ENCODE data around the gene TEX19. TPM values are rescaled to one million over a fixed set of nuclear protein-coding genes. Genes with fewer than 3 reads are reported as not detected.

TEX19 gene
- total and polyA plus RNA-seq, 2 of the 4 experiments (the other 2 are of a cell fraction) = under 0.01 to 0.03 TPM

- no peak overlapping the region for H2BK15ac ChIP-seq (ENCODE audit: low read depth, low read length)
- in situ Hi-C loops (cut with MboI; ENCODE audit: low sequenced_read_pairs) (no loop called here), dilution Hi-C loops (cut with HindIII; ENCODE audit: low sequenced_read_pairs, unreplicated experiment) (no loop called here), intact Hi-C loops (cut with micrococcal nuclease) (no loop called here)
- WGBS, 2 experiments (ENCODE audit: extremely low coverage in 2 of 2, insufficient read length in 1 of 2) = 95% methylated on average over 75 of the region's 76 CpGs; no CpG with 5 or more reads in 1 of the 2 experiments
- H3K9me3 ChIP-seq (ENCODE audit: control insufficient read depth, insufficient read depth, low read length) = no peaks in the 10 kb centered on the region
- no peak overlapping the region for H2AK5ac ChIP-seq (ENCODE audit: low read depth, low read length)
- H3K9ac ChIP-seq (ENCODE audit: low read depth, low read length) = no peak overlapping the region
- ChIA-PET POLR2A (ENCODE audit: unreplicated experiment) (no interaction called here), CTCF (no interaction called here)
- no peak overlapping the region for H3K18ac ChIP-seq (ENCODE audit: low read depth, low read length)
- BruUV-seq (replicated peaks) = no TSS peak
- no peak overlapping the region for H4K8ac ChIP-seq (ENCODE audit: low read depth in 2 of 2, low read length in 2 of 2)
- no peak overlapping the region for H2BK20ac ChIP-seq (ENCODE audit: low read depth, low read length)
- peaks cover 7% of the 10 kb centered on the region; the same call in 1 of the 2 replicates for H3K9me1 ChIP-seq (ENCODE audit: insufficient read depth, low read length)
- no peak overlapping the region for H2AFZ ChIP-seq (replicated peaks; ENCODE audit: low read length, poor library complexity)
- H3K14ac ChIP-seq (replicated peaks; ENCODE audit: low read depth, low read length) = no peak overlapping the region; the same call in 1 of the 2 replicates
- H3K56ac ChIP-seq (ENCODE audit: extremely low read depth, insufficient read depth, low read length) = no peak overlapping the region
- H4K91ac ChIP-seq (ENCODE audit: insufficient read depth, low read depth, low read length) = no peak overlapping the region
- no peak overlapping the region for H3K4ac ChIP-seq (ENCODE audit: low read depth, low read length)
- H3K4me2 ChIP-seq (ENCODE audit: low read depth, low read length) = no peak overlapping the region
- ATAC-seq (ENCODE audit: low read depth) = no peak
- no peak overlapping the region for H3K27ac ChIP-seq (ENCODE audit: insufficient read depth, low read length)
- H4K5ac ChIP-seq (ENCODE audit: low read depth, low read length) = no peak overlapping the region
- H2AK9ac ChIP-seq (replicated peaks; ENCODE audit: low read depth, low read length, poor library complexity) = no peak overlapping the region
- H4K20me1 ChIP-seq (ENCODE audit: insufficient read depth, low read length) = no peaks in the 10 kb centered on the region; the same call in 1 of the 2 replicates
- no peaks in the 10 kb centered on the region for H3K79me1 ChIP-seq (ENCODE audit: low read depth in 1 of 2, low read length in 2 of 2)
- H2BK120ac ChIP-seq (ENCODE audit: low read depth, low read length) = no peak overlapping the region
- no peak overlapping the region for H3K4me3 ChIP-seq (ENCODE audit: insufficient read depth, low read depth, low read length)
- no peaks in the 10 kb centered on the region for H3K4me1 ChIP-seq (ENCODE audit: control insufficient read depth, insufficient read depth, low read length)
- DNase-seq = no peak
- no peak overlapping the region for H2BK5ac ChIP-seq (ENCODE audit: low read depth, low read length, poor library complexity, severe bottlenecking)
- H3K27me3 ChIP-seq (ENCODE audit: control insufficient read depth, insufficient read depth, low read length) = peaks cover 30% of the 10 kb centered on the region
- H3K23ac ChIP-seq (ENCODE audit: low read depth, low read length) = no peak overlapping the region
- H3K36me3 ChIP-seq (ENCODE audit: control insufficient read depth, insufficient read depth, low read length) = no peaks in the 10 kb centered on the region
- TF ChIP-seq MAZ (IDR thresholded peaks at IDR 0.05; ENCODE audit: borderline replicate concordance, low read depth, low read length) = no peak
- no peak for TF ChIP-seq NFE2L2 (IDR thresholded peaks at IDR 0.05; ENCODE audit: low read depth, low read length)
- TF ChIP-seq CHD1 (IDR thresholded peaks at IDR 0.05; ENCODE audit: low read depth, low read length) = no peak
- no peak for TF ChIP-seq BHLHE40 (IDR thresholded peaks at IDR 0.05; ENCODE audit: low read depth, low read length)
- TF ChIP-seq POLR2A (IDR thresholded peaks at IDR 0.05; ENCODE audit: low read depth, low read length) = no peak
- TF ChIP-seq MXI1 (IDR thresholded peaks at IDR 0.05; ENCODE audit: borderline replicate concordance, low read depth, low read length) = no peak
- no peak for TF ChIP-seq MAFK (IDR thresholded peaks at IDR 0.05; ENCODE audit: low read depth, low read length)
- no peak for TF ChIP-seq ELK1 (IDR thresholded peaks at IDR 0.05; ENCODE audit: borderline replicate concordance, low read depth, low read length)
- no peak for TF ChIP-seq FOS (IDR thresholded peaks at IDR 0.05; ENCODE audit: low read depth, low read length)
- no peak for TF ChIP-seq USF2 (IDR thresholded peaks at IDR 0.05; ENCODE audit: low read depth, low read length)
- TF ChIP-seq RFX5 (IDR thresholded peaks at IDR 0.05; ENCODE audit: low read depth, low read length) = no peak
- TF ChIP-seq SMC3 (IDR thresholded peaks at IDR 0.05; ENCODE audit: low read depth, low read length) = no peak
- no peak for TF ChIP-seq RAD21 (IDR thresholded peaks at IDR 0.05; ENCODE audit: low read length)
- TF ChIP-seq CEBPB (IDR thresholded peaks at IDR 0.05; ENCODE audit: low read depth, low read length) = no peak
- TF ChIP-seq CTCF (conservative IDR thresholded peaks at IDR 0.05; ENCODE audit: low read depth, low read length) = no peak
Measured at GRCh38 chr17:82318772-82319606, 40.1 kb upstream of the TEX19 start.

All from IMR-90 (cell line).